HCT116 (cell line): Measurements from ENCODE around the gene RAB26. TPM values are rescaled to one million over a fixed set of nuclear protein-coding genes. Genes with fewer than 3 reads are reported as not detected.

Source experiments
- ATAC-seq: fragments of 200-7000 bp; cut with Tn5 transposase; 2 replicates; pipeline ENCODE4 v1.9.1; 2020; ENCODE audit warnings: mild to moderate bottlenecking, moderate library complexity
- BruUV-seq: library from RNA; stranded (reverse); fragments of 400-500 nt; replicated peaks from 2 replicates; lab custom pipeline; 2021; lab: Mats Ljungman, UMichigan
- CTCF ChIA-PET: fragments of 300-600 bp; sonication (Branson Sonifier 250); formaldehyde crosslinking; loops from one replicate; lab custom pipeline; 2021; ENCODE audit warnings: antibody characterized with exemption; lab: Charles Lee
- POLR2A ChIA-PET: fragments of 300-600, 350-600 bp; sonication (Branson Sonifier 250); formaldehyde crosslinking; loops from one replicate; lab custom pipeline; 2021; ENCODE audit warnings: antibody characterized with exemption; lab: Charles Lee
- RAD21 ChIA-PET, 2 experiments: fragments of 300-600 bp; sonication (Branson Sonifier 250); formaldehyde crosslinking; loops; one replicate each; lab custom pipeline; 2023; ENCODE audit warnings: low total read pairs in 2 of 2; ENCODE audit not compliant: uncharacterized antibody in 2 of 2, unreplicated experiment in 2 of 2, low non-redundant PET in 1 of 2; lab: Charles Lee
- DNase-seq: peaks from one replicate; pipeline ENCODE4 v3.0.0-alpha.2; 2010; ENCODE audit warnings: low read depth, low spot score
- H2AFZ ChIP-seq: fragments of 200-600 bp; shearing (Covaris generic), sonication (generic); 2 replicates; pipeline ENCODE4 v1.6.1; 2017; ENCODE audit warnings: low read depth, mixed run types, mixed read lengths, antibody characterized with exemption, low read length; ENCODE audit not compliant: poor library complexity, severe bottlenecking
- H3K27ac ChIP-seq: 2 replicates; pipeline ENCODE4 v1.5.1; 2012; ENCODE audit warnings: low read depth, low read length
- H3K27me3 ChIP-seq: fragments of 200-600 bp; sonication (generic); 2 replicates; pipeline ENCODE4 v1.6.1; 2016; ENCODE audit warnings: mixed run types, low read length, mixed read lengths; ENCODE audit not compliant: insufficient read depth
- H3K36me3 ChIP-seq, 2 experiments: fragments of 200-500 bp in 1 of 2; fragments of 200-600 bp in 1 of 2; sonication (Bioruptor generic) in 1 of 2; sonication (generic) in 1 of 2; 2 replicates each; pipeline versions ENCODE4 v1.5.1 to v1.6.1; 2014 to 2016; ENCODE audit warnings: low read length in 2 of 2, inconsistent platforms in 1 of 2, mixed read lengths in 1 of 2, mixed run types in 1 of 2; ENCODE audit not compliant: insufficient read depth in 2 of 2, control insufficient read depth in 1 of 2
- H3K4me1 ChIP-seq, 2 experiments: fragments of 200-600 bp in 1 of 2; sonication (generic) in 1 of 2; 2 replicates each; pipeline versions ENCODE4 v1.5.1 to v1.6.1; 2012 to 2017; ENCODE audit warnings: low read length in 2 of 2, inconsistent platforms in 1 of 2, mild to moderate bottlenecking in 1 of 2, mixed read lengths in 1 of 2, mixed run types in 1 of 2, moderate library complexity in 1 of 2; ENCODE audit not compliant: insufficient read depth in 2 of 2, control insufficient read depth in 1 of 2
- H3K4me2 ChIP-seq: fragments of 200-600 bp; sonication (generic); 2 replicates; pipeline ENCODE4 v1.6.1; 2017; ENCODE audit warnings: mixed run types, low read length, mixed read lengths
- H3K4me3 ChIP-seq, 2 experiments: fragments of 200-600 bp in 1 of 2; sonication (generic) in 1 of 2; replicated peaks in 1 of 2; 2 replicates each; pipeline ENCODE4 v1.5.1; 2011 to 2016; ENCODE audit warnings: low read length in 2 of 2, control low read depth in 1 of 2, low read depth in 1 of 2, mild to moderate bottlenecking in 1 of 2, mixed read lengths in 1 of 2, mixed run types in 1 of 2
- H3K79me2 ChIP-seq: fragments of 200-600 bp; sonication (generic); 2 replicates; pipeline ENCODE4 v1.6.1; 2017; ENCODE audit warnings: mild to moderate bottlenecking, mixed run types, low read length, moderate library complexity, mixed read lengths; ENCODE audit not compliant: insufficient read depth
- H3K9ac ChIP-seq: fragments of 200-600 bp; sonication (generic); 2 replicates; pipeline ENCODE4 v1.6.1; 2016; ENCODE audit warnings: low read length, mixed read lengths
- H3K9me2 ChIP-seq: fragments of 200-600 bp; sonication (generic), shearing (Covaris generic); 2 replicates; pipeline ENCODE4 v1.6.1; 2017; ENCODE audit warnings: mixed run types, mild to moderate bottlenecking, moderate library complexity; ENCODE audit not compliant: insufficient read depth
- H3K9me3 ChIP-seq, 2 experiments: fragments of 200-500 bp in 1 of 2; fragments of 200-600 bp in 1 of 2; sonication (Bioruptor generic) in 1 of 2; sonication (generic) in 1 of 2; 2 replicates each; pipeline ENCODE4 v1.6.1; 2014 to 2017; ENCODE audit warnings: low read length in 2 of 2, mixed read lengths in 2 of 2, inconsistent platforms in 1 of 2, low read depth in 1 of 2, mild to moderate bottlenecking in 1 of 2, mixed run types in 1 of 2, moderate library complexity in 1 of 2; ENCODE audit not compliant: control insufficient read depth in 1 of 2, insufficient read depth in 1 of 2
- H4K20me1 ChIP-seq: fragments of 200-600 bp; sonication (generic), shearing (Covaris generic); 2 replicates; pipeline ENCODE4 v1.6.1; 2017; ENCODE audit warnings: mixed run types, mild to moderate bottlenecking, moderate library complexity; ENCODE audit not compliant: insufficient read depth
- CEBPB ChIP-seq: IDR thresholded peaks from 2 replicates; pipeline ENCODE4 v1.6.1; 2012; ENCODE audit warnings: low read depth
- EGR1 ChIP-seq: IDR thresholded peaks from 2 replicates; pipeline ENCODE4 v1.6.1; 2012; ENCODE audit warnings: low read depth
- EZH2phosphoT487 ChIP-seq: fragments of 200-600 bp; IDR thresholded peaks from 2 replicates; pipeline ENCODE4 v1.6.1; 2018; ENCODE audit warnings: antibody characterized with exemption, borderline replicate concordance
- JUND ChIP-seq: IDR thresholded peaks from 2 replicates; pipeline ENCODE4 v1.6.1; 2012
- POLR2AphosphoS5 ChIP-seq: IDR thresholded peaks from 2 replicates; pipeline ENCODE4 v1.6.1; 2011; ENCODE audit warnings: mild to moderate bottlenecking, low read depth, low read length, moderate library complexity
- RAD21 ChIP-seq: IDR thresholded peaks from 2 replicates; pipeline ENCODE4 v1.6.1; 2012; ENCODE audit warnings: low read depth, mild to moderate bottlenecking
- SP1 ChIP-seq: IDR thresholded peaks from 2 replicates; pipeline ENCODE4 v1.6.1; 2012; ENCODE audit warnings: low read depth
- SRF ChIP-seq: IDR thresholded peaks from 2 replicates; pipeline ENCODE4 v1.6.1; 2012; ENCODE audit warnings: low read depth
- ZNF274 ChIP-seq: fragments of 200-500 bp; sonication (Bioruptor generic); IDR thresholded peaks from 2 replicates; pipeline ENCODE4 v1.6.1; 2014; ENCODE audit warnings: mild to moderate bottlenecking, low read depth, low read length, inconsistent platforms
- intact Hi-C: fragments of 100-400 bp; cut with micrococcal nuclease; formaldehyde crosslinking; loops from 2 replicates; pipeline ENCODE4 v1.10.0; 2022
- total RNA-seq: library from RNA; stranded (reverse); gene quantifications from one replicate; pipeline ENCODE4 v1.2.1, GENCODE V29; 2021; ENCODE audit not compliant: unreplicated experiment
- TF ChIP-seq, protein P1 (sequence below), 3 experiments: fragments of 200-600 bp in 1 of 3; sonication (generic) in 1 of 3; IDR thresholded peaks in 2 of 3; conservative IDR thresholded peaks in 1 of 3; 2 replicates each; pipeline ENCODE4 v1.5.1; 2012 to 2017; ENCODE audit warnings: low read depth in 2 of 3, low read length in 2 of 3, antibody characterized with exemption in 1 of 3, borderline replicate concordance in 1 of 3, control low read depth in 1 of 3, mild to moderate bottlenecking in 1 of 3, mixed read lengths in 1 of 3, mixed run types in 1 of 3, moderate library complexity in 1 of 3; ENCODE audit not compliant: insufficient read depth in 1 of 3

The RAB26 gene
- total RNA-seq, 1 experiment from 2014 or later = 44.9 TPM

DNA sequence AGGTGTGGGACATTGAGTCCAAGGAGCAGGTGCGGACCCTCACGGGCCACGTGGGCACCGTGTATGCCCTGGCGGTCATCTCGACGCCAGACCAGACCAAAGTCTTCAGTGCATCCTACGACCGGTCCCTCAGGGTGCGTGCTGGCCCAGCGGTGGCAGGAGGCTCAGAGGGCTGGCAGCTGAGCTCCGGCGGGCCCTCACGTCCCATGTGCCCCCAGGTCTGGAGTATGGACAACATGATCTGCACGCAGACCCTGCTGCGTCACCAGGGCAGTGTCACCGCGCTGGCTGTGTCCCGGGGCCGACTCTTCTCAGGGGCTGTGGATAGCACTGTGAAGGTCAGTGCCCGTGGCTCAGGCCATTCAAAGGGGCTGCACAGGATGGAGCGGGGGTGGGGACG is 27.6 kb downstream of the RAB26 start:
- Histone ChIP-seq H3K79me2 (no peaks in the 10 kb centered on the region), H4K20me1 (no peaks in the 10 kb centered on the region)
- no TSS peak for BruUV-seq
- no peak for TF ChIP-seq POLR2AphosphoS5
- no peak for TF ChIP-seq RAD21
- no peak for TF ChIP-seq EZH2phosphoT487
- no peak for TF ChIP-seq SP1
- no peak for TF ChIP-seq JUND
- no peak for TF ChIP-seq SRF
- no peak for TF ChIP-seq CEBPB
- TF ChIP-seq, protein P1, sequence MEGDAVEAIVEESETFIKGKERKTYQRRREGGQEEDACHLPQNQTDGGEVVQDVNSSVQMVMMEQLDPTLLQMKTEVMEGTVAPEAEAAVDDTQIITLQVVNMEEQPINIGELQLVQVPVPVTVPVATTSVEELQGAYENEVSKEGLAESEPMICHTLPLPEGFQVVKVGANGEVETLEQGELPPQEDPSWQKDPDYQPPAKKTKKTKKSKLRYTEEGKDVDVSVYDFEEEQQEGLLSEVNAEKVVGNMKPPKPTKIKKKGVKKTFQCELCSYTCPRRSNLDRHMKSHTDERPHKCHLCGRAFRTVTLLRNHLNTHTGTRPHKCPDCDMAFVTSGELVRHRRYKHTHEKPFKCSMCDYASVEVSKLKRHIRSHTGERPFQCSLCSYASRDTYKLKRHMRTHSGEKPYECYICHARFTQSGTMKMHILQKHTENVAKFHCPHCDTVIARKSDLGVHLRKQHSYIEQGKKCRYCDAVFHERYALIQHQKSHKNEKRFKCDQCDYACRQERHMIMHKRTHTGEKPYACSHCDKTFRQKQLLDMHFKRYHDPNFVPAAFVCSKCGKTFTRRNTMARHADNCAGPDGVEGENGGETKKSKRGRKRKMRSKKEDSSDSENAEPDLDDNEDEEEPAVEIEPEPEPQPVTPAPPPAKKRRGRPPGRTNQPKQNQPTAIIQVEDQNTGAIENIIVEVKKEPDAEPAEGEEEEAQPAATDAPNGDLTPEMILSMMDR (IDR thresholded peaks at IDR 0.05 in 2 of 3, conservative IDR thresholded peaks at IDR 0.05 in 1 of 3; ENCODE audit: borderline replicate concordance in 1 of 3, insufficient read depth in 1 of 3, low read depth in 2 of 3, low read length in 2 of 3) = no peak
- TF ChIP-seq ZNF274 = no peak
- TF ChIP-seq EGR1 = no peak
- TF ChIP-seq, all 23 proteins: peak for 0
- Histone ChIP-seq H3K9me2 (no peaks in the 10 kb centered on the region), H2AFZ (no peak overlapping the region), H3K9me3 (no peaks in the 10 kb centered on the region), H3K4me2 (no peak overlapping the region), H3K36me3 (peaks cover 8 to 30% of the 10 kb centered on the region in 2 experiments; a peak in 2 of 4 replicates), H3K9ac (no peak overlapping the region), H3K4me3 (no peak overlapping the region), H3K27ac (no peak overlapping the region; the same call in 1 of the 2 replicates), H3K27me3 (no peaks in the 10 kb centered on the region), H3K4me1 (peaks cover 0 to 5% of the 10 kb centered on the region in 2 experiments; a peak in 1 of 4 replicates)
- POLR2A ChIA-PET = interaction anchor here (0.8 kb wide), 1 partner anchor 21 kb away, joined by 4 read pairs; the partner anchor contains the start of gene TRAF7
- CTCF ChIA-PET = no interaction called here
- intact Hi-C loops = no loop called here
- RAD21 ChIA-PET = no interaction called here
- ATAC-seq (no peak), DNase-seq (no peak)
